HG03060 (cell line): Measurements from ENCODE around the gene KIFC3.
"Not testable (repeated sequence)": the region's sequence is repeated elsewhere in the genome, so short reads cannot be mapped to it uniquely, and the experiment has no call there.

Experiments
- ATAC-seq: cut with Tn5 transposase; IDR thresholded peaks from one replicate; pipeline ENCODE4 v1.9.1; 2021; ENCODE audit warnings: low read depth, moderate number of reproducible peaks; ENCODE audit not compliant: unreplicated experiment

Gene KIFC3

GRCh38 chr16:57807252-57807967 lies 5.1 kb upstream of the KIFC3 start:
- no peak for ATAC-seq

- ATAC-seq, result no peak
Measured at GRCh38 chr16:57805176-57805575, 2.9 kb upstream of the KIFC3 start.

GRCh38 chr16:57804111-57804837 lies 2.0 kb upstream of the KIFC3 start:
- no peak for ATAC-seq

GRCh38 chr16:57803134-57803990 lies 1.1 kb upstream of the KIFC3 start:
- ATAC-seq, result no peak

GRCh38 chr16:57801809-57802340 lies 416 bp downstream of the KIFC3 start:
- no peak for ATAC-seq

GRCh38 chr16:57801098-57801808 lies 1.0 kb downstream of the KIFC3 start:
- no peak for ATAC-seq

- ATAC-seq, result no peak
Measured at GRCh38 chr16:57800200-57801097, 1.8 kb downstream of the KIFC3 start.

GRCh38 chr16:57799600-57800199 lies 2.6 kb downstream of the KIFC3 start:
- ATAC-seq, result no peak

- ATAC-seq, result no peak
Measured at GRCh38 chr16:57798953-57799599, 3.2 kb downstream of the KIFC3 start.

GRCh38 chr16:57798267-57798810 lies 4.0 kb downstream of the KIFC3 start:
- no peak for ATAC-seq

- no peak for ATAC-seq
Measured at GRCh38 chr16:57797526-57798266, 4.6 kb downstream of the KIFC3 start.

GRCh38 chr16:57797216-57797525 lies 5.1 kb downstream of the KIFC3 start:
- no peak for ATAC-seq

- not testable (repeated sequence) for ATAC-seq
Measured at GRCh38 chr16:57796014-57796413, 6.3 kb downstream of the KIFC3 start.

- no peak for ATAC-seq
Measured at GRCh38 chr16:57795431-57795878, 6.8 kb downstream of the KIFC3 start.

GRCh38 chr16:57794849-57795430 lies 7.4 kb downstream of the KIFC3 start:
- ATAC-seq, result no peak

- no peak for ATAC-seq
Measured at GRCh38 chr16:57791893-57792461, 10.3 kb downstream of the KIFC3 start.
